DMS53 treated with DMSO at 0.1 percent for 48 hours (cell line): Measurements from ENCODE around the gene NBEAL2.
A peak's percentile ranks its signal among the peaks of the same experiment; 100 is the strongest.

Experiments
- DNase-seq: peaks from one replicate; lab custom pipeline; 2025; ENCODE audit not compliant: unreplicated experiment; lab: John Stamatoyannopoulos, UW

NBEAL2 gene, protein sequence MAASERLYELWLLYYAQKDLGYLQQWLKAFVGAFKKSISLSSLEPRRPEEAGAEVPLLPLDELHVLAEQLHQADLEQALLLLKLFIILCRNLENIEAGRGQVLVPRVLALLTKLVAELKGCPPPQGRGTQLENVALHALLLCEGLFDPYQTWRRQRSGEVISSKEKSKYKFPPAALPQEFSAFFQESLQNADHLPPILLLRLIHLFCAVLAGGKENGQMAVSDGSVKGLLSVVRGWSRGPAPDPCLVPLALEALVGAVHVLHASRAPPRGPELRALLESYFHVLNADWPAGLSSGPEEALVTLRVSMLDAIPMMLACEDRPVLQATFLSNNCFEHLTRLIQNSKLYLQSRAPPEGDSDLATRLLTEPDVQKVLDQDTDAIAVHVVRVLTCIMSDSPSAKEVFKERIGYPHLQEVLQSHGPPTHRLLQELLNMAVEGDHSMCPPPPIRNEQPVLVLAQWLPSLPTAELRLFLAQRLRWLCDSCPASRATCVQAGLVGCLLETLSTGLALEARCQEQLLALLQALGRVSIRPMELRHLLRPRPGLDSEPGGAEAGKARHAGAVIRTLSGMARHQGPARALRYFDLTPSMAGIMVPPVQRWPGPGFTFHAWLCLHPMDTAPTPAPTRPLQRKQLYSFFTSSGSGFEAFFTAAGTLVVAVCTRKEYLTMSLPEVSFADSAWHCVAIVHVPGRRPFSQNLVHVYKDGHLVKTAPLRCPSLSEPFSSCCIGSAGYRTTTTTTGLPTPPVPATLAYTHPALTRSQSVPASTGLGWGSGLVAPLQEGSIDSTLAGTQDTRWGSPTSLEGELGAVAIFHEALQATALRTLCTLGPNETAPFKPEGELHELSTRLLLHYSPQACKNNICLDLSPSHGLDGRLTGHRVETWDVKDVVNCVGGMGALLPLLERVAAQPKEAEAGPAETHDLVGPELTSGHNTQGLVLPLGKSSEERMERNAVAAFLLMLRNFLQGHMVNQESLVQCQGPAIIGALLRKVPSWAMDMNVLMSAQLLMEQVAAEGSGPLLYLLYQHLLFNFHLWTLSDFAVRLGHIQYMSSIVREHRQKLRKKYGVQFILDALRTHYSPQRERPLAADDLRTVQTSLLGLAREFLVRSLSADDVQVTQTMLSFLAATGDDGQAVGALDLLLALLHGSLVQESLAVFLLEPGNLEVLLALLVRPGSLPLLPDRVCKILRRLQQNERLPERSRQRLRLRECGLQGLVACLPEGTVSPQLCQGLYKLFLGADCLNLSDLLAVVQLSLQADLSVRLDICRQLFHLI (N-terminal part only)

DNA sequence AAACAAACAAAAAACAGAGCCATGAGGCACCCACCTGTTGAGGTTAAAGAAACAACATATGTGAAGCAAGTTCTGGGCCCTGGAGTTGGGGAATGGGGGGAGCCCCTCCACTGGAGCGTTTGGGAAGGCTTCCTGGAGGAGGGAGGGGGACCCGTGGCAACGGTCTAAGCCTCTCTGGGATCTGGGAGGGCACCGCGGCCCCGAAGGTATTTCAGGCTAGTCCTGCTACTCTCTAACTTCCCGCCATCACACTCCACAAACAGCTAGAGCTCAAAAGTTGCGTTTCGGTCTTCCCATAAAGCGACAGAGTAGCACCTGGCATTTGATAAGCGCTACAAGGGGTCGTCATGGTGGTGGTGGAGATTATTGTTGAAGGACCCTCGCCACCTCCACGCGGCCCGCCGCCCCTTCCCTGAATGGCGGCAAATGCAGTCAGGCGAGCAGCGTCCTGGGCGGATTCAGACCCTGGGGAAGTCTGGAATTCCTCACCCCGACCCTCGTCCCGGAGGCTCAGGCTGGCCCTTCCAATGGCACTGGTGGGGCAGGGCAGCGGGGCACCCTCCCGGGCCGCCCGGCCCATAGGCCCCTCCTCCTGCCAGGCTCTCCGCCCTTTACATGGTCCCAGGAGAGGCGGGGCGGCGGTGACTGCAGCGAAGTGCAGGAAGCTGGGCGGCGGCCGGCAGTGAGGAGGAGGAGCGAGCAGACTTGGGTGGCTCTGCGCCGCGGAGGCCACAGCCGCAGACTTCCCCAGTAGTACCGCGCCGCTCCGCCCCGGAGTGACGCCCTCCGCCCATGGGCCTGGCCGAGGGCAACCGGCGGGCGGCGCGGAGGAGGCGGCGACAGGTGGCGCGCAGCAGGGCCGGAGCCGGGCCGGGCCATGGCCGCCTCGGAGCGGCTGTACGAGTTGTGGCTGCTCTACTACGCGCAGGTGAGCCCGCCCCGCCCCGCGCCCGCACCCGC lies at the start of gene NBEAL2:
Gene NBEAL2, plus strand, starts transcription at position 682 of the 960 bp plus-strand sequence. Its CDS starts 196 bp downstream, at position 878.
- peak; percentile 69 for DNase-seq

DNA sequence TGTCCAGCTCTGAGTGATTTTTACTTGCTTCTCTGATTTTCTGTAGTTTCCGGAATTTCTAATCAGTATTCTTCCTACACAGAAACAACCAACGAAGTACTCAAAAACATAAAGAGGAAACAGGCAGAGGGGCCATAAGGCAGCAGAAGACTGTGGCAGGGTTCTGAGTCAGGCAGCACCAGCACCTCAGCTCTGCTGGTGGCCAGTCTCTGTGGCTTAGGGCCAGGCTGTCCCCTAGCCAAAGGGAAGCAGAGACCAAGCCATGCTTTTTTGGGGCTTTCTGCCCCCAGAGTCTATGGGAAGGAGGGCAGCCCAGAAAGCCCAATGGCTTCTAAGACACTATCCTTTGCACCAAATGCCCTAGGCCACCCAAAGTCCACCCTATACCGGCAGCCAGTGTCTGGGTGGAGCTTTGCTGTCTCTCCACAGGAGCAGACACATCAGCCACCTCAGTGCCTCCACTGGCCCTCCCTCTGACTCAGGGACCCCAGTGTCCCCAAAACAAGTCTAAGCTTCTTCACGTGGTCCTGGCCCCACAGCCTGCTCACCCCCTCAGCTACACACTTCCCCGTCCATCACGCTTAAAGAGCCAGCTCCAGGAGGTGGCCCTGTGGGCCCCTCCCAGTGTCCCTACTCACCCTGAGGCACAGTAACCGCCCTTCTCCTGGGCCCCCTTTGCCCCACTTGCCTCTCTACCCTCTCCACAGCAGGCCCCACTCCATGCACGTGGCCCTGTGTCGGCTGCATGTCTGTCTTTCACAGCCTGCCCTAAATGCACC lies 49.1 kb upstream of the NBEAL2 start:
- DNase-seq, result no peak

DNA sequence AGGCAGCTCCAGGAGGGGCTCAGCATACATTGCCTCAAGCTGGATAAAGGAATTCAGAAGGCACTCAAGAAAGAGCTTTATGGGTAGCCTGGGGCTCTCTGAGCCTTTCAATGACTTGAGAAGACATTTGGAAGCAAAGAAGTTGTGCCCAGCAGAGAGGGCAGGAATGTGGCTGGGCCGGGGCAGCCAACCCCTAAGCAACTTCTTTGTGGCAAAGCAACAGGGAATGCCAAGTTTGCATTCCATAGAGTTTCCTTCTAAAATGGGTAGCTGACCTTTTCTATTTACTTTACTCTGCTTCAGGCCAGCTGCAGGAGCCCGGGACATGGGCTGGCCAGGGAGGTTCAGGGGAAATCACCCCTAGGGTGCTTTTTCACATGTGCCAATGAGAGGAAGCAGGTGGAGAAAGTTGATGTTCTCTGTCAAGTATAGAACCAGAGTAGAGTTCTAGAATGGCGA lies 48.5 kb upstream of the NBEAL2 start:
- DNase-seq, result no peak

DNA sequence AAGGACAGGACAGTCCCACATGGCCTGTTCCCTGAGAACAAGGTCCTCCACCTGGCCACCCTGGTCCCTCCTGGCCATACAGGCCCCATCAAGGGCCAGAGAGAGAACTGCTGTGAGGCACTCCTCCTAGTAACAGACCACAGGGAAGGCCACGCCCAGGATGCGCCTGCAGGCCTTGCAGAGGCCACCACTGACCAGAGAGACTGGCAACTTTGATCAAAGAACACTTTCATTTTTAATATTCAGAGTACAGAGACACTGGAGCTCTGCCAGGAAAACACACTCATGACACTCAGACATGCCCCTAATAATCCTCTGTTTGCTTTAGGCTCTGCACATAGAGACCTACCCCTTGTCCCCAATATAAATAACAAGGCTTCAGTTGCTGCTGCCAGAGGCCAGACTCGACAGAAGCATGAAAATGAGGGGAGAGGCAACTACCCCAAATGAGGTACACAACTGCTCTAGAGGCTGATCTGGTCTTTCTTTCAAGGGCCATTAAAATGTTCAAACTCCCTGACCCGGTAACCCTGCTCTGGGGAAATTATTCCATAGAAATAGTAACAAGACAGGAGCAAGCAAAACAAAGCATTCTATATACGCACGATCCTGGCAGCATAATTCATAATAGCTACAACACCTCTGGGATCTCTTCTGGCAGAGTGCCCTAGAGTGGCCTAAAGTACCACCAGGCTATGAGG lies 47.7 kb upstream of the NBEAL2 start:
- peak; percentile 11 for DNase-seq

DNA sequence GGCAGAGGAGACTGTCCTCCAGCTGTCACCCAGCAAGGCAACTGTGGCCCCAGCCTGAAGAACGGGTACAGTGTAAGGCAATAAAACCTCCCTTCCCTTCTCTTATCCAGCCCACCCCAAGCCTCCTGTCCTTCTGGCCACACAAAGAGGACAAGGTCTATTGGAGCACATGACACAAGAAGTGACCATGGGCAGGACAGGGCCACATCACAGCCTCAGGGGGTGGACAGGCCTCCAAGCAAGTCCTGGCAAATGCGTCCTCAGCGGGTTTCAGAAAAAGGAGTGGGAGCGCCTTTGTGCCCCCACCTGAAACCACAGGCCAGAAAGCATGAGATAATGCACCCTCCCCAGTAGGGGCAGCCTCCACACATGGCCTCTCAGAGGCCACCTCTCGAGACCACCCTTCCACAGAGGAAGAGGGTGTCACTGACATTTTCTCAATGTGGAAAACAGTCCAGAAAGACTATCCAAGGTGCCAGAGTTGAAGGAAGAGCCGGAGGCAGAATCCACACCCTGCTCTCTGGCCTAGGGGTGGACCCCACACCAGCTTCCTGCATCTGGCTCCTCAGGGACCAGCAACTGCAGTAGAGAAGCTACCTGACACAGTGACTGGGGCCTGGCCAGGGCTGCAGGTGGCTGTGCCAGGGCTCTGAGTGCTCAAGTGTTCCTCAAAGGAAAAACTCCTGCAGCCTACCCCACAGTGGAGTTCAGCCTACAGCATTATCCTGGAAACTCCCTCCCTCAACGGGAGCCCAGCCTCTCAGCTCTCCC lies 46.8 kb upstream of the NBEAL2 start:
- DNase-seq, result no peak

GRCh38 chr3:46933261-46933660 lies 46.2 kb upstream of the NBEAL2 start:
- DNase-seq, result no peak

- no peak for DNase-seq
These were observed 45.4 kb upstream of the NBEAL2 start for GRCh38 chr3:46934072-46934471.

- DNase-seq, result no peak
These were observed 44.8 kb upstream of the NBEAL2 start for GRCh38 chr3:46934498-46935167.

DNA sequence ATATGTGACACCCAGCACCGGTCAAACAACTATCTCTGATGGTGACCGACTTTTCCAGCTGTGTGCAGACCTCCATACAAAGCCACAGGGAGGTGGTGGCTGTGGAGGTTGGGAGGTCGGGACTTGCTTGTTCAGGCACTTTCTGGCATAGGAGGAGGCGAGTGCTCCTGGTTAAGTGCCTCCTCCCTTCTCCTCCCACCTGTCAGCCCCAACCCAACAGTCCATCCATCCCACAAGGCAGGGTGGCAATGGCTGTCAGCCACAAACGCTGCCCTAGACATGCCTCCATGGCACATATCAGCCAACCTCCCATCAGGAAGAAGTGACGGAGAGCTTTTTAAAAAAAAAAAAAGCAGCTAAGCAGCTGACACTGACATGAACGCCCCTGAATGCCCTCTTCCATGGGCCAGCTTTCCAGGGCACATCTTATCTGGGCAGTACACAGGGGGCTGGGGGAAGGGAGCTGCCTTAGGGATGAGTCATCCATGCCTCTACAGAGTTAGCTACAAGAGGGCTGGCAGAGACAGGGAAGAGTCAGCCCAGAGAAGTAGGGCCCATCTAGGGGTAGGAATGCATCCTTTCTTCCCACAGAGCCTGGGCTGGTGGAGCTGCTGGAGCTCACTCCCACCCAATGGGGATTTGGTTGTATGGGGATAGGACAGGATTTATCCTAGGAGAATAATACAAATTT lies 44.2 kb upstream of the NBEAL2 start:
- no peak for DNase-seq

- DNase-seq, result no peak
These were observed 43.4 kb upstream of the NBEAL2 start for GRCh38 chr3:46935989-46936558.

DNA sequence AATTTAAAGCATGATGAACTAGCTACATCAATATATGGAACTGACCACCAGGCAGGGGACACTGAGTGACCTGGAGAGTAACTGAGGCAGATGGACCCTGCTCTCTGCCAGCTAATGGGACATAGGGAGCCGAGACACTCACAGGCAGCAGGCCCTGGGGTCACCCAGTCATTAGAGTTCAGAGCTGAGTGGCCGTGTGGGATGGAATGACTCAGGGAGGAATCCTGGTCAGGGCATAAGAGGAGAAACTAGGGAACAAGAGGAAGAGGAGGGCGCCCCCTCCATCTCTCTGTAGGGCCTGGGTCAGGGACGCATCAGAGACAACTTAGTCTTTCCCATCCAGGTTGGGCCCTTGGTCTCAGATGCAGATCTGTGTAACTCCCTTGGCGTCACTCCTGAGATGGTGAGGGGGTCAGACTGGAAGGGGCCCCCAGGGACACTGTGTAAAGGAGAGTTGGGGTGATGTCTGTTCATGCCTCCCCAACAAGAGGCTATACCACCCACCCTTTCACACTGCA lies 42.7 kb upstream of the NBEAL2 start:
- DNase-seq, result no peak

DNA sequence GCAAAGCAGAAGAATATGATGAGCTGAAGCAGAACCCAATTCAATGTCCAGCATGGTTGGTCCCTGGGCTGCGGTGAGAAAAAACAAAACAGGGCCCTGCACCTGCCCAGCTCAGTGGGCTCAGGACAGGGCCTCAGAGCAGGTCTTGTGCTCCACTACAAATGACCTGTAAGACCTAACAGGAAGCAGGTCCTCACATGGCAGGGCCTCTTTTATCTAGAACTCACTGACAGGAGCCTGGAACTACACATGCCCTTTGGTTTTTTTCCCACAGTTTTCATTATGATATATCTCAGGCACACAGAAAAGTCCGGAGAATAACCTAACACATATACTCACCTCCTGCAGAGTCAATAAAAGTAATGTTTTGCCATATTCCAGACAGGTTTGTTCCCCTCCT lies 41.3 kb upstream of the NBEAL2 start:
- DNase-seq, result no peak

DNA sequence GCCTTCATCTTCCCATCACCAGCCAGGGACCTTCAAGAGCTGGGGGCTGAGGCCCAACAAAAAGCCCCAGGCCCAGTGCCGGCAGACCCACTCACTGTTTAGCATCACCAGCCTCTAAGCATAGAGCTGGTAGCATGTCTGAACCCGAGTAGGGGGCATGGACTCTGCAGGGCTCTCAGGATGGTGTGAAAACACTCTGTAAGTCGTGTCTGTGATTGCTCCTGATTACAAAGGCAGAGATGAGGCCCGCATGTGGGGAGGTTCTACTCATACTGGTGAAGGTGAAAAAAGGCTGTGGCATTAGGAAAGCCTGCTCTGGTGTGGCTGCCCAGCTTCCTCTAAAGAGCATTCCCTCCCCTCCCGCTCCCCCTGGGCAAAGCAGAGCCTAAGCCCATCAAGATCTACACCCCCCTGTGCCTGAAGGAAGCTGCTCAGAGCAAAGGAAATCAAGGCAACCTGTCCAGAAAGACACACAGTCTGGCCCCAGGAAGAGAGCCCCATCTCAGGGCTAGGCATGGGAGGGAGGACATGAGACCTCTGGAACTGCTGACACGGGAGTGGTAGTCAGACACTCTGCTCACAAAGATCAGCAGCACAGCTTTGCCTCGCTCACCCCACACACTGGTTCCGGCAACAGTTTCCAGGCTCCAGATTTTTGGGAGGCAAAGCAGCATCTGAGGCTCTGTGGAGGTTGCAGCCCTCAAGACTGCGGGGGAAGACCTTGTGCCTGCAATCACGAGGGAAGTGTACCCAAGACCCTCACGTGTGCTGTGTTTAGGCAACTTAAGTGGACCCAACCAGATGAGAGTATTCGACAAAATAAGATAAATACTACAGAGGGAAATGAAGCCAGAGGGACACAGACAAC lies 39.7 kb upstream of the NBEAL2 start:
- DNase-seq, result no peak

DNA sequence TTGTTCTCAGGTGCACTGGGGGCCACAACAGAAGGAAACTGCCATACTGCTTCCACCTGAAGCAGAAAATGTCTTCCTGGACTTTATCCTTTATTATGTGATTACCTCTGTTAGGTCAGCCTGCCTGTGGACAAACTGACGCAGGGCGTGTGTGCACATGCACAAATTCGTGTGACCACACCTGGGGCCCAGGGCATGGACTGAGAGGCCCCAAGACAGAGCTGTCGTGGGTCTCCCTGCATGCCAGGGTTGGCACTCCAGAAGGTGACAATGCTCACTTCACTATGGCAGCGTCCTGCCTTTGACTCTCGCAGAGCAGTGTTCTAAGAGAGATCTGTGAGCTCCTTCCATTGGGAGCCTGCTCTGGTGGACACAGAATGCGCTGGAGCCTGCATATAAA lies 37.4 kb upstream of the NBEAL2 start:
- DNase-seq, result no peak
